HUES64 (cell line): Measurements from ENCODE around the gene ARHGEF38.

ENCODE experiments used
- H3K27ac ChIP-seq: 2 replicates; pipeline ENCODE4 v1.7.0; 2013; ENCODE audit warnings: low read depth, low read length, inconsistent platforms
- H3K27me3 ChIP-seq: 2 replicates; pipeline ENCODE4 v1.6.1; 2013; ENCODE audit warnings: mild to moderate bottlenecking, low read length; ENCODE audit not compliant: insufficient read depth
- H3K36me3 ChIP-seq: 2 replicates; pipeline ENCODE4 v1.6.1; 2013; ENCODE audit warnings: mild to moderate bottlenecking, low read length; ENCODE audit not compliant: insufficient read depth
- H3K4me1 ChIP-seq: 2 replicates; pipeline ENCODE4 v1.6.1; 2013; ENCODE audit warnings: mild to moderate bottlenecking, low read length, moderate library complexity; ENCODE audit not compliant: insufficient read depth
- H3K4me3 ChIP-seq: 2 replicates; pipeline ENCODE4 v1.5.1; 2013; ENCODE audit warnings: mild to moderate bottlenecking, low read length, moderate library complexity
- H3K9ac ChIP-seq: 2 replicates; pipeline ENCODE4 v1.6.1; 2013; ENCODE audit warnings: mild to moderate bottlenecking, low read depth, low read length
- H3K9me3 ChIP-seq: 2 replicates; pipeline ENCODE4 v1.6.1; 2013; ENCODE audit warnings: low read depth, low read length; ENCODE audit not compliant: insufficient read depth
- WGBS: fragments of 150-250, 120-280 bp; methylation state at CpG from one replicate; pipeline ENCODE4 v1.1.7; 2013; ENCODE audit warnings: missing lambda C conversion rate; 5-methylcytosine and 5-hydroxymethylcytosine counted together

ARHGEF38 gene

GRCh38 chr4:105633241-105633640 is 80.8 kb downstream of the ARHGEF38 start:
- H3K27ac ChIP-seq: no peak overlapping the region
- WGBS: 94% methylated on average over 3 of the region's 3 CpGs

GRCh38 chr4:105634402-105635080 is 82.1 kb downstream of the ARHGEF38 start:
- H3K4me3 ChIP-seq: no peak overlapping the region
- H3K9ac ChIP-seq: no peak overlapping the region
- 100% methylated on average over 1 of the region's 1 CpG for WGBS
- no peaks in the 10 kb centered on the region for H3K36me3 ChIP-seq
- peaks cover 7% of the 10 kb centered on the region for H3K4me1 ChIP-seq
- no peaks in the 10 kb centered on the region for H3K27me3 ChIP-seq
- H3K9me3 ChIP-seq: no peaks in the 10 kb centered on the region
- H3K27ac ChIP-seq: no peak overlapping the region

More at GRCh38 chr4:105633241-105633640, 80.8 kb downstream of the ARHGEF38 start:
- H3K27me3 ChIP-seq: no peaks in the 10 kb centered on the region
- H3K9me3 ChIP-seq: no peaks in the 10 kb centered on the region
- no peak overlapping the region for H3K4me3 ChIP-seq
- peaks cover 7% of the 10 kb centered on the region for H3K4me1 ChIP-seq
- H3K9ac ChIP-seq: no peak overlapping the region
- H3K36me3 ChIP-seq: no peaks in the 10 kb centered on the region

- 60% methylated on average over 3 of the region's 4 CpGs for WGBS
- no peak overlapping the region for H3K4me3 ChIP-seq
- no peak overlapping the region for H3K9ac ChIP-seq
- peaks cover 7% of the 10 kb centered on the region for H3K4me1 ChIP-seq
- no peaks in the 10 kb centered on the region for H3K36me3 ChIP-seq
- H3K27ac ChIP-seq: no peak overlapping the region
- H3K9me3 ChIP-seq: no peaks in the 10 kb centered on the region
- H3K27me3 ChIP-seq: no peaks in the 10 kb centered on the region
These were observed 85.2 kb downstream of the ARHGEF38 start for GRCh38 chr4:105637408-105638176.

- Histone ChIP-seq H3K4me3 (no peak overlapping the region), H3K4me1 (peaks cover 7% of the 10 kb centered on the region), H3K36me3 (no peaks in the 10 kb centered on the region), H3K27me3 (no peaks in the 10 kb centered on the region), H3K27ac (no peak overlapping the region), H3K9me3 (no peaks in the 10 kb centered on the region), H3K9ac (no peak overlapping the region)
- 93% methylated on average over 4 of the region's 4 CpGs for WGBS
These were observed 89.4 kb downstream of the ARHGEF38 start for GRCh38 chr4:105641845-105642244.

GRCh38 chr4:105644257-105644656 is 91.8 kb downstream of the ARHGEF38 start:
- Histone ChIP-seq H3K4me3 (no peak overlapping the region), H3K27ac (no peak overlapping the region), H3K9me3 (no peaks in the 10 kb centered on the region), H3K9ac (no peak overlapping the region), H3K4me1 (no peaks in the 10 kb centered on the region), H3K36me3 (no peaks in the 10 kb centered on the region), H3K27me3 (no peaks in the 10 kb centered on the region)
- WGBS: 86% methylated on average over 2 of the region's 2 CpGs

- Histone ChIP-seq H3K27me3 (no peaks in the 10 kb centered on the region), H3K27ac (no peak overlapping the region), H3K4me1 (no peaks in the 10 kb centered on the region), H3K9ac (no peak overlapping the region), H3K36me3 (no peaks in the 10 kb centered on the region), H3K9me3 (no peaks in the 10 kb centered on the region), H3K4me3 (no peak overlapping the region)
- WGBS: 63% methylated on average over 1 of the region's 1 CpG
These were observed 93.0 kb downstream of the ARHGEF38 start for GRCh38 chr4:105645440-105645839.

GRCh38 chr4:105650190-105650589 is 97.8 kb downstream of the ARHGEF38 start:
- WGBS: no CpG with 5 or more reads among the region's 1 CpG
- no peak overlapping the region for H3K9ac ChIP-seq

GRCh38 chr4:105651884-105652283 is 99.5 kb downstream of the ARHGEF38 start:
- Histone ChIP-seq H3K4me3 (no peak overlapping the region), H3K4me1 (no peaks in the 10 kb centered on the region), H3K27me3 (no peaks in the 10 kb centered on the region), H3K9ac (no peak overlapping the region), H3K27ac (no peak overlapping the region), H3K9me3 (no peaks in the 10 kb centered on the region), H3K36me3 (no peaks in the 10 kb centered on the region)

More at GRCh38 chr4:105650190-105650589, 97.8 kb downstream of the ARHGEF38 start:
- no peak overlapping the region for H3K4me3 ChIP-seq
- no peaks in the 10 kb centered on the region for H3K9me3 ChIP-seq
- H3K27me3 ChIP-seq: no peaks in the 10 kb centered on the region
- no peaks in the 10 kb centered on the region for H3K36me3 ChIP-seq
- H3K4me1 ChIP-seq: no peaks in the 10 kb centered on the region
- no peak overlapping the region for H3K27ac ChIP-seq

GRCh38 chr4:105652286-105652888 is 100.0 kb downstream of the ARHGEF38 start:
- no peaks in the 10 kb centered on the region for H3K4me1 ChIP-seq
- H3K27me3 ChIP-seq: no peaks in the 10 kb centered on the region
- no peak overlapping the region for H3K9ac ChIP-seq
- no peak overlapping the region for H3K4me3 ChIP-seq
- H3K9me3 ChIP-seq: no peaks in the 10 kb centered on the region
- WGBS: 83% methylated on average over 3 of the region's 4 CpGs
- no peaks in the 10 kb centered on the region for H3K36me3 ChIP-seq
- H3K27ac ChIP-seq: no peak overlapping the region

- Histone ChIP-seq H3K9me3 (no peaks in the 10 kb centered on the region), H3K27me3 (no peaks in the 10 kb centered on the region), H3K36me3 (no peaks in the 10 kb centered on the region), H3K27ac (no peak overlapping the region), H3K4me1 (no peaks in the 10 kb centered on the region), H3K9ac (no peak overlapping the region), H3K4me3 (no peak overlapping the region)
These were observed 104.8 kb downstream of the ARHGEF38 start for GRCh38 chr4:105657117-105657765.

- 94% methylated on average over 5 of the region's 6 CpGs for WGBS
These were observed 106.8 kb downstream of the ARHGEF38 start for GRCh38 chr4:105659190-105659589.

More at GRCh38 chr4:105659190-105659589, 106.8 kb downstream of the ARHGEF38 start:
- Histone ChIP-seq H3K9me3 (no peaks in the 10 kb centered on the region), H3K4me1 (no peaks in the 10 kb centered on the region), H3K36me3 (no peaks in the 10 kb centered on the region), H3K27ac (no peak overlapping the region), H3K9ac (no peak overlapping the region), H3K27me3 (no peaks in the 10 kb centered on the region), H3K4me3 (no peak overlapping the region)
